Fibroblast of lung (primary cell): ENCODE results near the gene RBM20. TPM values are rescaled to one million over a fixed set of nuclear protein-coding genes. Genes with fewer than 3 reads are reported as not detected.

ENCODE experiments used
- DNase-seq, 2 donors: peaks; one replicate each; pipeline versions ENCODE4 v3.0.0 to v3.0.0-alpha.2; 2010; ENCODE audit warnings: low read depth in 2 of 2
- H2AFZ ChIP-seq: 2 replicates; pipeline ENCODE4 v1.5.1; 2012; ENCODE audit warnings: low read length, control low read depth, inconsistent platforms
- H3K27ac ChIP-seq: 2 replicates; pipeline ENCODE4 v1.5.1; 2011; ENCODE audit warnings: low read length, control low read depth; ENCODE audit not compliant: insufficient read depth
- H3K27me3 ChIP-seq: 2 replicates; pipeline ENCODE4 v1.5.1; 2011; ENCODE audit warnings: mild to moderate bottlenecking, low read length; ENCODE audit not compliant: control insufficient read depth, insufficient read depth
- H3K36me3 ChIP-seq: 2 replicates; pipeline ENCODE4 v1.5.1; 2011; ENCODE audit warnings: low read length; ENCODE audit not compliant: control insufficient read depth, insufficient read depth
- H3K4me1 ChIP-seq: 2 replicates; pipeline ENCODE4 v1.5.1; 2011; ENCODE audit warnings: low read length; ENCODE audit not compliant: control insufficient read depth, insufficient read depth; ENCODE audit errors: extremely low read depth
- H3K4me2 ChIP-seq: 2 replicates; pipeline ENCODE4 v1.5.1; 2011; ENCODE audit warnings: low read length, control low read depth; ENCODE audit not compliant: insufficient read depth; ENCODE audit errors: extremely low read depth
- H3K4me3 ChIP-seq, 4 experiments: fragments of 200-600 bp in 1 of 4; sonication (generic) in 1 of 4; replicated peaks in 1 of 4; 2 replicates each; pipeline ENCODE4 v1.5.1; 2011 to 2016; ENCODE audit warnings: low read length in 4 of 4, low read depth in 3 of 4, mild to moderate bottlenecking in 3 of 4, control low read depth in 2 of 4, inconsistent platforms in 1 of 4, mixed read lengths in 1 of 4; ENCODE audit not compliant: insufficient read depth in 1 of 4; ENCODE audit errors: control extremely low read depth in 1 of 4
- H3K79me2 ChIP-seq: 2 replicates; pipeline ENCODE4 v1.5.1; 2012; ENCODE audit warnings: mild to moderate bottlenecking, low read length, inconsistent platforms; ENCODE audit not compliant: control insufficient read depth, insufficient read depth
- H3K9ac ChIP-seq: 2 replicates; pipeline ENCODE4 v1.5.1; 2011; ENCODE audit warnings: mild to moderate bottlenecking, low read length, control low read depth; ENCODE audit not compliant: insufficient read depth
- H3K9me3 ChIP-seq: 2 replicates; pipeline ENCODE4 v1.5.1; 2012; ENCODE audit warnings: low read depth, low read length; ENCODE audit not compliant: control insufficient read depth, insufficient read depth
- H4K20me1 ChIP-seq: 2 replicates; pipeline ENCODE4 v1.5.1; 2011; ENCODE audit warnings: low read length; ENCODE audit not compliant: control insufficient read depth, insufficient read depth; ENCODE audit errors: extremely low read depth
- EZH2 ChIP-seq: IDR thresholded peaks from 2 replicates; pipeline ENCODE4 v1.5.1; 2012; ENCODE audit warnings: low read length, control low read depth, mild to moderate bottlenecking; ENCODE audit errors: missing control alignments
- polyA plus RNA-seq, 2 donors: library from polyadenylated mRNA; depleted of rRNA in 1 of 2; stranded (reverse) in 1 of 2; unstranded in 1 of 2; fragments of >200 nt; gene quantifications; 2 replicates each; pipeline ENCODE4 v1.2.1, GENCODE V29; 2011 to 2012; ENCODE audit warnings: missing spikeins in 1 of 2
- total RNA-seq: library from RNA; depleted of rRNA; stranded (reverse); fragments of >200 nt; gene quantifications from 2 replicates; pipeline ENCODE4 v1.2.1, GENCODE V29; 2014
- TF ChIP-seq, protein P1 (sequence below), 2 donors: IDR thresholded peaks in 1 of 2; conservative IDR thresholded peaks in 1 of 2; 1 replicate in 1 of 2; 2 replicates in 1 of 2; pipeline ENCODE4 v1.5.1; 2011 to 2012; ENCODE audit warnings: low read length in 2 of 2, control low read depth in 1 of 2, inconsistent platforms in 1 of 2, low read depth in 1 of 2, mild to moderate bottlenecking in 1 of 2

RBM20 gene
- total and polyA plus RNA-seq, 2 donors (not counting 1 experiment from before 2014, with no cell fraction given) = under 0.01 to 0.05 TPM

DNA sequence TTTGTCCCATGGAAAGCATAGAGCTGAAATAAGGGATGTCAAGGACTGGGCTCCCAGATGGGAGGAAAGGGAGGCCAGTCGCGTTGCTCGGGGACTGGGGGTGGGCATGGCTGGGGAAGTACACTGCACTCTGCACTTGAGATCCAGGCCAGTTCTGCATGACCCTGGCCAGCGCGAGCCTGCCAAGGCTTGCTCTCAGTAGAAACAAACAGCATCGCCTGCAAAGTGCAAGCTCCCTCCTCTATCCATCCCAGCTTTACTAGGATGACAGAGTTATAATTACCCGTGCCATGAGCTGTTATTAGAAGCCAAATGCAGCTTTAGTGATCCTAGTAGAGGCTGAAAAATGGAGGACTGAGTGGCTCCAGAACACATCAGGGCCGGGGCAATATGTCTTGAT, 183.7 kb downstream of the RBM20 start:
- Histone ChIP-seq H3K9me3 (no peaks in the 10 kb centered on the region), H3K4me3 (no peak overlapping the region), H3K27me3 (peaks cover 2% of the 10 kb centered on the region), H3K27ac (no peak overlapping the region), H3K79me2 (no peaks in the 10 kb centered on the region), H3K9ac (no peak overlapping the region), H2AFZ (no peak overlapping the region), H4K20me1 (no peaks in the 10 kb centered on the region), H3K36me3 (no peaks in the 10 kb centered on the region), H3K4me1 (no peaks in the 10 kb centered on the region), H3K4me2 (no peak overlapping the region)
- DNase-seq = no peak
- no peak for TF ChIP-seq EZH2
- TF ChIP-seq, protein P1, sequence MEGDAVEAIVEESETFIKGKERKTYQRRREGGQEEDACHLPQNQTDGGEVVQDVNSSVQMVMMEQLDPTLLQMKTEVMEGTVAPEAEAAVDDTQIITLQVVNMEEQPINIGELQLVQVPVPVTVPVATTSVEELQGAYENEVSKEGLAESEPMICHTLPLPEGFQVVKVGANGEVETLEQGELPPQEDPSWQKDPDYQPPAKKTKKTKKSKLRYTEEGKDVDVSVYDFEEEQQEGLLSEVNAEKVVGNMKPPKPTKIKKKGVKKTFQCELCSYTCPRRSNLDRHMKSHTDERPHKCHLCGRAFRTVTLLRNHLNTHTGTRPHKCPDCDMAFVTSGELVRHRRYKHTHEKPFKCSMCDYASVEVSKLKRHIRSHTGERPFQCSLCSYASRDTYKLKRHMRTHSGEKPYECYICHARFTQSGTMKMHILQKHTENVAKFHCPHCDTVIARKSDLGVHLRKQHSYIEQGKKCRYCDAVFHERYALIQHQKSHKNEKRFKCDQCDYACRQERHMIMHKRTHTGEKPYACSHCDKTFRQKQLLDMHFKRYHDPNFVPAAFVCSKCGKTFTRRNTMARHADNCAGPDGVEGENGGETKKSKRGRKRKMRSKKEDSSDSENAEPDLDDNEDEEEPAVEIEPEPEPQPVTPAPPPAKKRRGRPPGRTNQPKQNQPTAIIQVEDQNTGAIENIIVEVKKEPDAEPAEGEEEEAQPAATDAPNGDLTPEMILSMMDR (conservative IDR thresholded peaks at IDR 0.05 in 1 of 2, IDR thresholded peaks at IDR 0.05 in 1 of 2; ENCODE audit: low read depth in 1 of 2, low read length in 2 of 2) = no peak

DNA sequence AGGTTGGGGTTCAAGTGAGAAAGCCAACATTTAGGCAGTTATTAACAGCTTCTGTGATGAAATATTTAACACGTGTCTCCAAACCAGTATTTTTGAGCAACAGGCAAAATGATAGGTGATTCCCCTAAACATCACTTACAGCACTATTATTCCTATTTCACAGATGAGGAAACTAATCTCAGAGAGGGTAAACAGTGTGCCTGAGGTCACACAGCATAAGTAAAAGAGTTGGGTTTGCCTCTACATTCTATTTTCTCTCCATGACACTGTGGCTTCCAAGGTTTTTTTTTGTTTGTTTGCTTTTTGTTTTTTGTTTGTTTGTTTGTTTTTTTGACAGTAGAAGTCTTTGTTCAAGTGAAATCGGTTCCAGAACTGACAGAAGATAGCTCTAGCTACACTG, 184.4 kb downstream of the RBM20 start:
- no peaks in the 10 kb centered on the region for H3K79me2 ChIP-seq
- H3K4me2 ChIP-seq = no peak overlapping the region
- H3K36me3 ChIP-seq = no peaks in the 10 kb centered on the region
- H3K27ac ChIP-seq = no peak overlapping the region
- TF ChIP-seq, protein P1 (conservative IDR thresholded peaks at IDR 0.05 in 1 of 2, IDR thresholded peaks at IDR 0.05 in 1 of 2; ENCODE audit: low read depth in 1 of 2, low read length in 2 of 2) = no peak
- no peak for TF ChIP-seq EZH2
- H3K27me3 ChIP-seq = peaks cover 2% of the 10 kb centered on the region
- no peaks in the 10 kb centered on the region for H3K9me3 ChIP-seq
- H4K20me1 ChIP-seq = no peaks in the 10 kb centered on the region
- H3K4me3 ChIP-seq = no peak overlapping the region
- no peak for DNase-seq
- H3K9ac ChIP-seq = no peak overlapping the region
- no peaks in the 10 kb centered on the region for H3K4me1 ChIP-seq
- H2AFZ ChIP-seq = no peak overlapping the region

DNA sequence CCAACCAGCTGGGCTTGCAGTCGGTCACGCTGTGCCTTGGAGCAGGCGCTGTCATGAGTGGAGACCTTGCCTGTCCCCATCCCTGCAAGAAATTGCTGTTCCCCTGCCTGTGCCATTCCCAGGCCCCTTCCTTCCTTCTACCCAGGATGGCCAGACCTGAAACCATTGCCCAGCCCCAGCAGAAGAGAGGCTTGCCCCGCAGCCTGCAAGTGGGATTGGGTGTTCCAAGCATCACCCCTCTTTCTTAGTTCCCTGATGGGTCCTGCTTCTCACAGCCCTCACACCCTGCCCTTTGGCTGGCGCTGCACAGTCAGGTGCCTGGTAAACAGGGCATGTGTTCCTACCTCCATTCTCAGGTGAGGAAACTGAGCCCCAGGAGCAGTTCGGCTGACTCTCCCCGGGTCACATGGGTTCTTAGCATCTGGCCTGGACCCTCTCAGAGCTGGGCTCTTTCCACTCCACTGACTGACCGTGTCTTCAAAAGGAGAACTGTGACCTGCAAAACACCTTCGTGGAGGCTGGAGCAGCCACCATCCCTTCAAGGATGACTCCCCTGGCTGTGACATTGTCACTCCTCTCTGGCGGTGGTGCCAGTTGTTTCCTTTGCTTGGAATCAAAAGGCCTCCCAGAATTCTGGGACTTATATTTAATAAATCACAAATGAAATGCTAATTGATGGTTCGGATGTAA, 185.7 kb downstream of the RBM20 start:
- H3K4me1 ChIP-seq = no peaks in the 10 kb centered on the region
- no peak overlapping the region for H3K27ac ChIP-seq
- no peak overlapping the region for H3K4me2 ChIP-seq
- no peaks in the 10 kb centered on the region for H3K27me3 ChIP-seq
- H3K4me3 ChIP-seq = no peak overlapping the region
- no peaks in the 10 kb centered on the region for H3K9me3 ChIP-seq
- TF ChIP-seq, protein P1 (conservative IDR thresholded peaks at IDR 0.05 in 1 of 2, IDR thresholded peaks at IDR 0.05 in 1 of 2; ENCODE audit: low read depth in 1 of 2, low read length in 2 of 2) = no peak
- TF ChIP-seq EZH2 = no peak
- no peak overlapping the region for H2AFZ ChIP-seq
- H3K36me3 ChIP-seq = no peaks in the 10 kb centered on the region
- H4K20me1 ChIP-seq = no peaks in the 10 kb centered on the region
- H3K79me2 ChIP-seq = no peaks in the 10 kb centered on the region
- no peak for DNase-seq
- no peak overlapping the region for H3K9ac ChIP-seq
